Measurements from ENCODE around the gene CACNA1A. TPM values are rescaled to one million over a fixed set of nuclear protein-coding genes. Genes with fewer than 3 reads are reported as not detected.
A peak's percentile ranks its signal among the peaks of the same experiment; 100 is the strongest.

Gene CACNA1A
- total RNA-seq, 2 experiments from 2014 or later: 0.25 to 0.35 TPM

DNA sequence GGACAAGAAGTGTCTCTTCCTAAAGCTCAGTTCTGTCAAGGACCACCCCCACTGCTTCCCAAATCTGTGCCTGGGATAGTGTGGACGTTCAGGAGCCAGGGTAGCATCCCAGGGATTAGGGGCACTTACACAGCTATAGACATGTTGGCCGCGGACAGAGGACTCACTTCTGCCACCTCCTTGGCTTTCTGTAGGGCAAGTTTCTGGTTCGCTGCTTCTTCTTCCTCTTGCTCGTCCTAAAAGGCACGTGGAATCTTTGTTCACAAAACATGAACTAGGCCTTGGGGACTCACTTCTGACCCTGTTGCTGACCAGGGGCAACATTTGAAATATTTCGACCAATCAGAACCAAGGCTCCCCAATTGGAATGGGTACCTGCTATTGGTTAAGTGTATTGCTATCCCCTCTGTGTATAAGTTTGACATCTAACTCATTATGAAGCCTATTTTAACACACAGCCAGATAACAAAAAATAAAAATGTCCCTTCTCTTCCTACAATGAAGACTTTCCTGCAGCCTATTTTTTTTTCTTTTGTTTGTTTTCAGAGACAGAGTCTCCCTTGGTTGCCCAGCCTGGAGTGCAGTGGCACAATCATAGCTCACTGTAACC lies 205.8 kb downstream of the CACNA1A start:
- DNase-seq (no peak), ATAC-seq (no peak)
- Mint-ChIP-seq H3K4me3 (no peak overlapping the region), H3K36me3 (ENCODE audit: low read depth) (no peaks in the 10 kb centered on the region), H3K27me3 (peaks cover 38% of the 10 kb centered on the region), H3K9me3 (ENCODE audit: low read depth) (no peaks in the 10 kb centered on the region), H3K4me1 (peaks cover 5% of the 10 kb centered on the region), H3K27ac (no peak overlapping the region)
- intact Hi-C loops (cut with DNase I, micrococcal nuclease): no loop called here
- POLR2A ChIA-PET: no interaction called here
- CTCF ChIA-PET: no interaction called here

DNA sequence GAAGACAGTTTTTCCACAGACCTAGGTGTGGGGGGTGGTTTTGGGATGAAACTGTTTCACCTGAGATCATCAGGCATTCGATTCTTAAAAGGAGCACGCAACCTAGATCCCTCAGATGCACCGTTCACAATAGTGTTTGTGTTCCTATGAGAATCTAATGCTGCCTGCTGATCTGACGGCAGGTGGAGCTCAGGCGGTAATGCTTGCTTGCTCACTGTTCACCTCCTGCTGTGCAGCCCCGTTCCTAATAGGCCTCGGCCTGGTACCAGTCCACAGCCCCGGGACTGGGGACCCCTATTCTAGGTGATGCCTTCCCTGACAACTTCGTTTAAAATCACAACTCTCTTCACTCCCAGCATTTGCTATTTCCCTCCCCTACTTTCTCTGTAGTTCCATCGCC lies 206.4 kb downstream of the CACNA1A start:
- DNase-seq (no peak), ATAC-seq (no peak)
- Mint-ChIP-seq H3K4me1 (peaks cover 5% of the 10 kb centered on the region), H3K9me3 (ENCODE audit: low read depth) (no peaks in the 10 kb centered on the region), H3K27ac (no peak overlapping the region), H3K36me3 (ENCODE audit: low read depth) (no peaks in the 10 kb centered on the region), H3K4me3 (no peak overlapping the region), H3K27me3 (peaks cover 41% of the 10 kb centered on the region)
- intact Hi-C loops (cut with DNase I, micrococcal nuclease): no loop called here
- ChIA-PET POLR2A (no interaction called here), CTCF (no interaction called here)

DNA sequence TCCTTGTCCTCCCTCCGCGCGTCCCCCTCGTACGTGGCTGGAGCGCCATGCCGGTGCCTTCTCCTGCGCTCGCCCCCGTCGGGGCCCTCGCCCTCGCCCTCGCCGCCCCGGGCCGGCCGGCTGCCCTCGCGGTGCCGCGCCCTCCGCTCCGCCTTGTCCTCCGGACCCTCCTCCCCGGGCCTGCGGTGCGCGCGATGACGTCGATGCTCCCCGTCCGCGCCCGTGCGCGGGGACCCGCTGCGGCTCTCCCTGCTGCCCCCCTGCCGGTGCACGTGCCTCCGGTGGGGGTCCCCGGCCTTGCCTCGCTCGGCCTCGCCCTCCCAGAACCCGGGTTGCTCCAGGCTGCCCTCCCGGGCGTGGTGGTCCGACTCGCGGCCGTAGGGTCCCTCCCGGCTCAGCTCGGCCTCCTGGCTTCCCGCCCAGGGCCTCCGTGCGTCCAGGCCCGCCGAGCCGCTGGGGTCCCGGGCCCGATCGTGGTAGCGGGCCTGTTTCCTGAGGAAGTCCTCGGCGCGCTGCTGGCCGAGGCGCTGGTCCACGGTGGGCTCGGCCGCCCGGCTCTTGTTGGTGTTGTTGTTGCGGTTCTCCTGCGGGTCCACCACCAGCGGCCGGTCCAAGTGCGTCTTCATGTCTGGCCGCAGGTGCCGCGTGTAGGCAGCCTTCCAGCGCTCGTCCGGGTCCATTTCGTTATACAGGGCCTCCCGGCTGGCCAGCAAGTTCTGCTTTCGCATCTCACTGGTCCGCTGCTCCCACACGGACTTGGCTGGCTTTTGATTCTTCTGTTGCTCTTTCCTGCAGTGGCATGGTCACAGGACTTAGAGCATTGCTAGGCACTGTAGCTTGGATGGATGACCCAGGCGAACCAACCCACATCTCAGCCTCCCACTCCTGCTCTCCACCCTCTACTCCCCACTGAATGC lies 207.5 kb downstream of the CACNA1A start:
- Mint-ChIP-seq H3K4me3 (peak overlapping the region; percentile 12), H3K9me3 (ENCODE audit: low read depth) (no peaks in the 10 kb centered on the region), H3K4me1 (peaks cover 5% of the 10 kb centered on the region), H3K36me3 (ENCODE audit: low read depth) (no peaks in the 10 kb centered on the region), H3K27me3 (peaks cover 39% of the 10 kb centered on the region), H3K27ac (no peak overlapping the region)
- ATAC-seq: no peak
- no peak for DNase-seq
- intact Hi-C loops (cut with DNase I, micrococcal nuclease): no loop called here
- CTCF ChIA-PET: interaction anchor here (0.5 kb wide), 1 partner anchor 1303 kb away, joined by 3 read pairs; no protein-coding TSS in a partner anchor
- POLR2A ChIA-PET: no interaction called here

DNA sequence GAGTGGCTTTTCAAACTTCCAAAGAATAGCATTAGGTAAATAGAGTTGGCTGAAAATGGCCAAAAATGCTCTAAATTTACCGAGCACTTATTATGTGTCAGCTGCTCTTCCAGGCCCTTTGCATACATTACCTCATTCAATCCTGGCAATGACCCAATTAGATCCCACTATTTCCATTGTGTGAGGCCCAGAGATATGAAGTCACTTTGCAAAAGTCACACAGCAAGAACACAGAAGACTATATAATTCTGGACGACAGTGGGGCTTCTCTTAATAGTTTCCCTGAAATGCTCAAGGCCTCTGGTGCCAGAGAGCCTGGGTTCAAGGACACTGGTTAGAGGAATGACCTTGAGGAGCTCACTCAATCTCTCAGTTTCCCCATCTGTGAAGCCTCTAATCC lies 209.3 kb downstream of the CACNA1A start:
- Mint-ChIP-seq H3K36me3 (ENCODE audit: low read depth) (no peaks in the 10 kb centered on the region), H3K27ac (no peak overlapping the region), H3K4me3 (no peak overlapping the region), H3K4me1 (peaks cover 5% of the 10 kb centered on the region), H3K27me3 (peaks cover 34% of the 10 kb centered on the region), H3K9me3 (ENCODE audit: low read depth) (no peaks in the 10 kb centered on the region)
- DNase-seq (no peak), ATAC-seq (no peak)
- POLR2A ChIA-PET: interaction anchor here (0.7 kb wide), 1 partner anchor 1761 kb away, joined by 3 read pairs; no protein-coding TSS in a partner anchor
- intact Hi-C loops (cut with DNase I, micrococcal nuclease): no loop called here
- CTCF ChIA-PET: no interaction called here

DNA sequence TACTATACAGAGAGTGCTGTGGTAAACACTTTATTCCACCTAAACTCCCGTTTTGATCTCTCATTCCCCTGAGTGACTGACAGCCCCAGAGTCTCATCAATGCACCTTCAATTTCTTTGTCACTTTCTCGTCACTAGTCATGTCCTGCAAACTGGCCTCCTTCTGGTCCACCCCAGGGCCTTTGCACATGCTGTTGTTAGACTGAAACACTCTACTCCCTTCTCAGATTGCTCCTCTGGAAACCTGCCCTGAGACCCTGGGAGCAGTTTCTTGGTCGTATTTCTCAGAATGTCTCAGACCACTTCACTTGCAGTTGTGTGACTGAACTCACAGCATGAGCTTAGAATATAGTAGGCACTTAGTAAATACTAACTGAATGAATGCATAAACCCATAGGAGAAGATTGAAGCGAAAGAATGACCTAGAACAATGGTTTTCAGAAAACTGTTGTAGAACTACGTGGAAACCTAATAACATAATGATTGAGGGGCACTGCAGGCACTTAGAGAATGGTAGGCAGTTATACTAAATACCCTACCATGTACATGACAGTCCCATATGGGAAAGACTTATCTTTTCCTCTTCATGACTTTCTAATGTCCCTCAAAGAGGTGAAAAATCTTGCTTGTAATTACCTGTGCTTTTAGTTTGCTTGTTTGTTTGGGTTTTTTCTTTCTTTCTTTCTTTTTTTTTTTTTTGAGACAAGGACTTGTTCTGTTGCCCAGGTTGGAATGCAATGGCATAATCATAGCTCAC lies 211.3 kb downstream of the CACNA1A start:
- ATAC-seq: no peak
- peaks cover 20% of the 10 kb centered on the region for H3K27me3 Mint-ChIP-seq
- DNase-seq: no peak
- H3K9me3 Mint-ChIP-seq (ENCODE audit: low read depth): no peaks in the 10 kb centered on the region
- ChIA-PET POLR2A (no interaction called here), CTCF (interaction anchor here (0.7 kb wide), 1 partner anchor 46 kb away, joined by 3 read pairs; no protein-coding TSS in a partner anchor)
- no peak overlapping the region for H3K27ac Mint-ChIP-seq
- no peaks in the 10 kb centered on the region for H3K36me3 Mint-ChIP-seq (ENCODE audit: low read depth)
- H3K4me3 Mint-ChIP-seq: no peak overlapping the region
- intact Hi-C loops (cut with DNase I, micrococcal nuclease): no loop called here
- peaks cover 5% of the 10 kb centered on the region for H3K4me1 Mint-ChIP-seq

DNA sequence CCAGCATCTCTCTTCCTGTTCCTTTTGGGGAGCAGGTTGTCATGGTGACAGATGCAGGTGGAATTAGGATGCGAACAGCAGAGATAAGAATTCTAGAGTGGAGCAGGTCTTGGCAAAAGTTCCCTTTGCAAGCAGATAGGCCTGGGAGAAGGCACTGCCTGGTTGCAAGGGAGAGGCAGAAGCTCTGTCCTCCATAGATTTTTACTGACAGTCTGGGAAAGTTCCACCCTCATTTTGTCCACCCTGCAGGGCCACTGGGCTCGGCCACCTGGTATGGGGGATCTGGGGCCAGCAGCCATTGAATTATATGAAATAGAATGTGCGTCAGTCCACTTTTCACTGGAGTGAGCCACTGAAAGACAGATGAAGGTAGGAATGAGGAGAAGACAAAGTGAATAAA lies 214.4 kb downstream of the CACNA1A start:
- no peak overlapping the region for H3K27ac Mint-ChIP-seq
- H3K27me3 Mint-ChIP-seq: peaks cover 10% of the 10 kb centered on the region
- intact Hi-C loops (cut with DNase I, micrococcal nuclease): no loop called here
- ChIA-PET POLR2A (interaction anchor here (0.6 kb wide), 1 partner anchor 12 kb away, joined by 5 read pairs; no protein-coding TSS in a partner anchor), CTCF (no interaction called here)
- no peaks in the 10 kb centered on the region for H3K4me1 Mint-ChIP-seq
- no peaks in the 10 kb centered on the region for H3K36me3 Mint-ChIP-seq (ENCODE audit: low read depth)
- H3K4me3 Mint-ChIP-seq: no peak overlapping the region
- H3K9me3 Mint-ChIP-seq (ENCODE audit: low read depth): no peaks in the 10 kb centered on the region
- DNase-seq (no peak), ATAC-seq (no peak)

DNA sequence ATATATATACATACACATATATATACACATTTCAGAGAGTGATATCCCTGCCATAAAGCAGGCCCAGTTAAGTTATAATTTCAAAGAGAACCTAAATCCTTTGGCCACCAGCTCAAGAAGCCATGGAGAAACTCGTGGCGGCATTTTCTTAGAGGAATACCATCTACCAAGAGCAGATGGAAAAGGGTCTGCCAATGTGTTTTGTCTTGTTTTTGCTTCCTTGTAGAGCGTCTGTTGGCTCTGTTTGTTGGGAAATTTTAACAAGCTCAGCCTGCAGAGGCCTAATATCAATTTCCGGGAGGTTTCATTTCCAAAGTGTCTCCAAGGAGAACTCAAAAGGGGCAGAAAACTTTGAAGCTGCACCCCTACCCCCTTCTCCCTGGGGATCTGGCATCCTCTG lies 215.5 kb downstream of the CACNA1A start:
- Mint-ChIP-seq H3K36me3 (ENCODE audit: low read depth) (no peaks in the 10 kb centered on the region), H3K9me3 (ENCODE audit: low read depth) (no peaks in the 10 kb centered on the region), H3K4me3 (no peak overlapping the region), H3K27ac (no peak overlapping the region), H3K4me1 (no peaks in the 10 kb centered on the region), H3K27me3 (peaks cover 10% of the 10 kb centered on the region)
- ChIA-PET POLR2A (no interaction called here), CTCF (interaction anchor here (1.2 kb wide), 1 partner anchor 13 kb away, joined by 4 read pairs; no protein-coding TSS in a partner anchor)
- ATAC-seq (no peak), DNase-seq (no peak)
- intact Hi-C loops (cut with DNase I, micrococcal nuclease): no loop called here

DNA sequence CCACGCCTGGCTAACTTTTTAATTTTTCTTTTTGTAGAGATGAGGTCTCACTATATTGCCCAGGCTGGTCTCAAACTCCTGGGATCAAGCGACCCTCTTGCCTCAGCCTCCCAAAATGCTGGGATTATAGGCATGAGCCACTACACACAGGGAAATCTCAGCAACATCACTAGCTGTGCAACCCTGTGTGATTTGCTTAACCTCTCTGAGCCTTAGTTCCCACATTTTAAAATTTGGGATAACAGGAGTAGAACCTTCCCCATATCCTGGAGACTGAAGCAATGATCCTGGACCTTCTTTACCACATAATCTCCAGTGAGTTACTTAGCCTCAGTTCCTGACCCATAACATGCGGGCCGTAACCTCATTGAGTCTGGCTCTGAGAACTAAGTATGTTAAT lies 217.0 kb downstream of the CACNA1A start:
- no peaks in the 10 kb centered on the region for H3K36me3 Mint-ChIP-seq (ENCODE audit: low read depth)

DNA sequence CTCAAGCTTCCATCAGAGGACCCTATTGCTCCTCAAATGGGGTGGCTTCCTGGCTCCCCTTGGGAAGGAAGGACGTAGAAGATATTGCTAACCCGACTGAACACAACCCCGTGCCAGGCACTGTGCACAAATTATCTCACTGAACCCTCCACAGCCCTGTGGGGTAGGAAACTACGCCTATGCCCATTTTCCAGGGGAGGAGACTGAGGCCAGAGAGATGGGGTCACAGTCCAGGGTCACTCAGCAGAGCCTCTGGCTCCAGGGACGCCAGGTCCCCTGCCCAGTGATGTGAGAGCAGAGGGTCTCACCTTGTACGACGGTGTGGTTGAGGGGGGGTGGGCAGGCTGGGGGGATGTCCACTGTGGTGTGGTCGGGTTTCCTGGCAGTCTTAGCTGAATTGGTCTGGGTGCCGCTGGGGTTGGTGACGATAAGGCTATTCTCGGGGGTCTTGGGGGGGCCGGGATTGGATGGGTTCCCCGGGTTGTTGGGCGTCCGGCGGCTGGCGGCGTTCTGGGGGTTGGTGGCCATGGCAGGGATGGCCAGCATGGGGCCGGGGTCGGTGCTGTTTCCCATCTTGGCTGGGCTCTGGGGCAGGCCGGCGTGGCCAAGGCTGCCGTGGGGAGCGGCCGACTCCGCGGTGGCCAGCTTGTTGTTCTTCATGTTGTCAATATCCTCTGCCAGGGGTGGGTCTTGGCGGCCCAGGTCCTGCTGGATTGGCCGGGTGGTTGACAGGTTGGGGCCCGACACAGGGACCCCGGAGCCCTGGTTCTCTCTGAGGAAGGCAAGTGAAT lies 219.9 kb downstream of the CACNA1A start:
- CTCF ChIA-PET: interaction anchor here (0.5 to 0.6 kb wide), 2 partner anchors 51 to 1283 kb away, joined by 3 read pairs; no protein-coding TSS in a partner anchor
- Mint-ChIP-seq H3K36me3 (ENCODE audit: low read depth) (no peaks in the 10 kb centered on the region), H3K27ac (no peak overlapping the region), H3K4me3 (no peak overlapping the region), H3K9me3 (ENCODE audit: low read depth) (no peaks in the 10 kb centered on the region), H3K4me1 (no peaks in the 10 kb centered on the region), H3K27me3 (peaks cover 2% of the 10 kb centered on the region)
- ATAC-seq: no peak
- intact Hi-C loops (cut with DNase I, micrococcal nuclease): no loop called here
- POLR2A ChIA-PET: no interaction called here
- DNase-seq: no peak

More for the DNA sequence above, 217.0 kb downstream of the CACNA1A start:
- Mint-ChIP-seq H3K27me3 (peaks cover 4% of the 10 kb centered on the region), H3K27ac (no peak overlapping the region), H3K4me1 (no peaks in the 10 kb centered on the region), H3K9me3 (ENCODE audit: low read depth) (no peaks in the 10 kb centered on the region), H3K4me3 (no peak overlapping the region)
- ATAC-seq (no peak), DNase-seq (no peak)
- ChIA-PET CTCF (no interaction called here), POLR2A (no interaction called here)
- intact Hi-C loops (cut with DNase I, micrococcal nuclease): no loop called here

DNA sequence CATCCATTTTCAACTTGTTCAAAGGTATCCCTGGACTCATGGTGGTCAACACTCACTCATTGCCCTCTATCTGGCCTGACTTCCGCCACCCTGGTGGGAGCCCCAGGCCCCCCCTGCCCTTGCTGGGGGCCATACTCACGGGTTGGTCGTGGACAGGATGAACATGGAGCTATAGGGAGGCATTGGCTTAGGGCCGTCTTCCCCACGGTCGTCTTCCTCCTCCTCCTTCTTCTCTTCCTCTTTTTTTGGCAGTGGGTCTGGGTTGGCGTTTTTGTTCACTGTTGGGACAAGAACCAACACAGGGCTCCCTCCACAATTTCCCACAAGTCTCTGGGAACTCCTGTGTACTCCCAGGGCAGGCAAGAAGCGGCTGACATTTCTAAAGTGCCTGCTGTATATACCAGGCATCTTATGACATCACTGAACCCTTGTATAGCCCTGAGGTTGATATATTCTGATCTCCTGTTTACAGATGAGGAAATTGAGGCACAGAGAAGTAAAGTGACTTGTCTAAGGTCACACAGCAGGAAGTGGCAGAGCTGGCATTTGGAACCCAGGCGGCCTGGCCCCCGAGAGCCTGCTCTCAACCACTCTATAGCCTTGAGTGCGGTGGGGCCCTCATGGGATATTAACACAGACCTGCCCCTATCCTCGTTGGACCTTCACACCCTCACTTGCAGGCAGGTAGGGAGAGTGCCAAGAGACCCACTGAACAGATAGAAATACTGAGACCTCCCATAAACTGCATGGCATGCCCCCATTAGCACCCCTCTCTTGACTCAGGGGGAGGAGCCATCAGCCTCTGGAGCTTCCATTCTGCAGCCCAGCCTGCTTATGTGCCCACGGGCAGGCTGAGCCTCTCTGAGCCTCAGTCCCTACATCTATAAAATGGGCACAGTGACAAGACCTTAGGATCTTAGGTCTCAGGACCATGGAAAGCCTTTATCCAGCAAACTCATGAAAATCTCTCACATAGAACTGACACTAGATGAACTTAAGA lies 221.1 kb downstream of the CACNA1A start:
- Mint-ChIP-seq H3K4me1 (no peaks in the 10 kb centered on the region), H3K9me3 (ENCODE audit: low read depth) (no peaks in the 10 kb centered on the region), H3K27ac (no peak overlapping the region), H3K4me3 (no peak overlapping the region), H3K27me3 (peaks cover 2% of the 10 kb centered on the region), H3K36me3 (ENCODE audit: low read depth) (no peaks in the 10 kb centered on the region)
- ATAC-seq (no peak), DNase-seq (no peak)
- POLR2A ChIA-PET: no interaction called here
- CTCF ChIA-PET: interaction anchor here (0.6 kb wide), 1 partner anchor 1284 kb away, joined by 3 read pairs; no protein-coding TSS in a partner anchor
- intact Hi-C loops (cut with DNase I, micrococcal nuclease): no loop called here

All from activated CD4-positive, alpha-beta T cell treated with anti-CD3 and anti-CD28 coated beads for 36 hours (primary cell).